Psoas muscle (tissue), 8 donors: ENCODE measurements around the gene ADARB1. TPM values are rescaled to one million over a fixed set of nuclear protein-coding genes. Genes with fewer than 3 reads are reported as not detected.
A peak's percentile ranks its signal among the peaks of the same experiment; 100 is the strongest.

Experiments
- ATAC-seq, 4 donors: fragments of 200-7000 bp; cut with Tn5 transposase; one replicate each; pipeline ENCODE4 v1.9.1; 2020; ENCODE audit warnings: moderate library complexity in 3 of 4, mild to moderate bottlenecking in 2 of 4
- DNase-seq, 2 donors: peaks; one replicate each; pipeline ENCODE4 v3.0.0-alpha.2; 2020
- H3K27ac ChIP-seq: fragments of 200-600 bp; one replicate; pipeline ENCODE4 v1.8.0; 2022
- H3K27me3 ChIP-seq, 3 donors: fragments of 200-600 bp in 1 of 3; one replicate each; pipeline versions ENCODE4 v1.6.1 to v1.8.0; 2013 to 2022; ENCODE audit warnings: low read length in 2 of 3, mild to moderate bottlenecking in 2 of 3, moderate library complexity in 1 of 3; ENCODE audit not compliant: insufficient read depth in 3 of 3
- H3K36me3 ChIP-seq, 2 donors: fragments of 200-600 bp in 1 of 2; one replicate each; pipeline versions ENCODE4 v1.6.1 to v1.8.0; 2013 to 2022; ENCODE audit warnings: low read depth in 1 of 2, mild to moderate bottlenecking in 1 of 2, moderate library complexity in 1 of 2; ENCODE audit not compliant: insufficient read depth in 1 of 2
- H3K4me1 ChIP-seq: fragments of 200-600 bp; one replicate; pipeline ENCODE4 v1.8.0; 2022
- H3K4me3 ChIP-seq: fragments of 200-600 bp; one replicate; pipeline ENCODE4 v1.8.0; 2022; ENCODE audit warnings: mild to moderate bottlenecking
- H3K9me3 ChIP-seq: fragments of 200-600 bp; one replicate; pipeline ENCODE4 v1.8.0; 2022
- CTCF ChIP-seq: fragments of 200-600 bp; IDR thresholded peaks from one replicate; pipeline ENCODE4 v1.8.0; 2022; ENCODE audit warnings: antibody characterized with exemption
- WGBS, 3 donors: extraction: QIAGEN DNeasy Blood & Tissue Kit; methylation state at CpG; one replicate each; pipeline versions ENCODE4 v1.1.6 to v1.1.7; 2013; 5-methylcytosine and 5-hydroxymethylcytosine counted together
- intact Hi-C, 2 donors: fragments of 100-400 bp; cut with DNase I; formaldehyde crosslinking; loops; one replicate each; pipeline versions ENCODE4 v1.11.0 to v1.14.2; 2022
- polyA plus RNA-seq, 3 donors: library from polyadenylated mRNA; stranded (reverse); fragments of 200-250 nt; gene quantifications; one replicate each; pipeline ENCODE4 v1.2.3, GENCODE V29; 2013
- total RNA-seq, 4 donors: library from RNA; stranded (reverse); fragmentation: NEBNext Ultra II Directional in 2 of 4; extraction: Animal tissue kit (Norgen Biotek cat#: 25700) in 2 of 4; gene quantifications; one replicate each; pipeline versions ENCODE4 v1.2.1 to v1.2.4, GENCODE V29; 2021 to 2023
- donor health status: healthy with polysubstance abuse.
- donor health status: DM: no; HTN: no; CAD: no; lungs with moderate emphysema.
- donor health status: Bipolar disorder and iron deficiency.
- donor health status: healthy.
- donor health status: DM: yes; HTN: yes; CAD: no.
- donor health status: DM: no; HTN: no; CAD: no.
- donor health status: DM: no; HTN: no; CAD: no.
- donor health status: DM: yes; HTN: yes; CAD: no.

The ADARB1 gene
- total and polyA plus RNA-seq, 7 donors: 3.8 to 22.7 (median 6.9) TPM

- Histone ChIP-seq H3K4me1 (peaks cover 30% of the 10 kb centered on the region), H3K27ac (no peak overlapping the region), H3K4me3 (no peak overlapping the region), H3K27me3 (no peaks in the 10 kb centered on the region), H3K36me3 (no peaks in the 10 kb centered on the region), H3K9me3 (peaks cover 20% of the 10 kb centered on the region)
- 22 to 28% (median 23%) methylated on average over 5 of the region's 5 CpGs for WGBS, 3 donors
- peak in 1 of 2 donors; percentile 53 for DNase-seq
- intact Hi-C loops: no loop called here
- peak in 3 of 4 donors; percentile 51 to 53 (median 52) for ATAC-seq
- TF ChIP-seq CTCF: no peak
Observed at GRCh38 chr21:45045481-45045880, 28.9 kb upstream of the ADARB1 start.

DNA sequence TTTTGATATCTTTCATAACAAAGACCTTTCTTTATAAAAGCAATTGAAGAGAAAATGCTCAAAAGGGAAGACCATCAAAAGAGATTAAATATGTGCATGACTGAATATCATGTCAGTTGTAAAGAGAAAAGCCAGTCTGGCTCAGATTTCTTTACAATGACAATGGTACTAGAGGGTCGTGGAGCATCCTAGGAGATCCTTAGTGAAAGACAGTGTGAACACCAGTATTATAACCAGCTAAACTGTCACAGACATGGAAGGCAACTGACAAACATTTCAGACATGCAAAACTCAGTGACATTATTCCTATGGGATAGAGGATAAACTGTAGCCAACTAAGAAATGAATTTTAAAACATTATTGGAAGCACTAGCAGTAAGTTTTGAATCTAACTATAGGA is 27.1 kb upstream of the ADARB1 start:
- DNase-seq (no peak), ATAC-seq (no peak)
- no peaks in the 10 kb centered on the region for H3K36me3 ChIP-seq
- peaks cover 32% of the 10 kb centered on the region for H3K4me1 ChIP-seq
- no peaks in the 10 kb centered on the region for H3K27me3 ChIP-seq
- H3K4me3 ChIP-seq: no peak overlapping the region
- intact Hi-C loops: no loop called here
- H3K9me3 ChIP-seq: peaks cover 20% of the 10 kb centered on the region
- WGBS, 3 donors: 86 to 97% (median 89%) methylated on average over 1 of the region's 1 CpG
- H3K27ac ChIP-seq: no peak overlapping the region
- TF ChIP-seq CTCF: no peak

DNA sequence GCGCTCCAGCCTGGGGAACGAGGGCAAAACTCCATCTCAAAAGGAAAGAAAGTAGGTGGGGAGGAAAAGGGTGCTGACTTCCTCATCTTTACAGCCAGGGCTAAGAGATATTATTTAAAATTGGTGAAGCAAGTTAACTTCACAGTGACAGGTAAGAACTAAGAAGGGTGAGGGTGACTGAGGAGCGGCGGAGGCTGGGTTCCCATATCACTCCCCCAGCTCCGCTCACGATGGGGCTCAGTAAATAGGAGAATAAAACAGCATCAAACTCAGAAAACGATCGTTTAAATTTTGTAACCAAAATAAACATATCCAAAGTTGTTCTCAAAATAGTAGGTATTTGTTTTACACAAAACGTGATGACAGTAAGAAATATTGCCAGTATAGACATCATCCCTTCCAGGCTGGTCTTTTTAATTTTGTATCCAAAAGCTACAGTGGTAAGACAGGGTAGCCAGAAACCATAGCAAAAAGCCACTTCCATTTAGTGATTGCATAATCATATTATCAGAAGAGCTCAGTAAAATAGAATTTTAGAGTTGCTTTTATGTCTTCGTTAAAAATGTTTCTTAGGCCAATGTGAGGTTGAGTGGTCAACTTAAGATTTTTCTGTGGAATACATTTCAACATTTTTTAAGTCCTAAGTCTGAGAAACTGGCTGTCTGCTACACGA is 26.2 kb upstream of the ADARB1 start:
- H3K36me3 ChIP-seq: no peaks in the 10 kb centered on the region
- DNase-seq (no peak), ATAC-seq (no peak)
- TF ChIP-seq CTCF: no peak
- WGBS, 3 donors: 70 to 80% (median 71%) methylated on average over 11 of the region's 11 CpGs
- H3K27ac ChIP-seq: no peak overlapping the region
- H3K4me1 ChIP-seq: peaks cover 37% of the 10 kb centered on the region
- H3K9me3 ChIP-seq: peaks cover 20% of the 10 kb centered on the region
- H3K4me3 ChIP-seq: no peak overlapping the region
- no peaks in the 10 kb centered on the region for H3K27me3 ChIP-seq
- intact Hi-C loops: no loop called here

- no peaks in the 10 kb centered on the region for H3K27me3 ChIP-seq
- TF ChIP-seq CTCF: no peak
- H3K9me3 ChIP-seq: peaks cover 20% of the 10 kb centered on the region
- intact Hi-C loops: no loop called here
- no peaks in the 10 kb centered on the region for H3K36me3 ChIP-seq
- H3K4me3 ChIP-seq: no peak overlapping the region
- DNase-seq (no peak), ATAC-seq (no peak)
- 62 to 82% (median 69%) methylated on average over 7 of the region's 7 CpGs for WGBS, 3 donors
- H3K27ac ChIP-seq: no peak overlapping the region
- peaks cover 43% of the 10 kb centered on the region for H3K4me1 ChIP-seq
Observed at GRCh38 chr21:45048968-45049367, 25.4 kb upstream of the ADARB1 start.
